IPS-18c (cell line): Measurements from ENCODE around the gene SCYL1.

Experiments used
- H3K4me3 ChIP-seq: 2 replicates; pipeline ENCODE4 v1.7.0; 2013; ENCODE audit warnings: low read depth, mild to moderate bottlenecking, low read length, moderate library complexity; ENCODE audit not compliant: insufficient read depth
- H3K9me3 ChIP-seq: one replicate; pipeline ENCODE4 v1.6.1; 2013; ENCODE audit warnings: mild to moderate bottlenecking, low read length, moderate library complexity; ENCODE audit not compliant: control insufficient read depth, insufficient read depth

SCYL1 gene

DNA sequence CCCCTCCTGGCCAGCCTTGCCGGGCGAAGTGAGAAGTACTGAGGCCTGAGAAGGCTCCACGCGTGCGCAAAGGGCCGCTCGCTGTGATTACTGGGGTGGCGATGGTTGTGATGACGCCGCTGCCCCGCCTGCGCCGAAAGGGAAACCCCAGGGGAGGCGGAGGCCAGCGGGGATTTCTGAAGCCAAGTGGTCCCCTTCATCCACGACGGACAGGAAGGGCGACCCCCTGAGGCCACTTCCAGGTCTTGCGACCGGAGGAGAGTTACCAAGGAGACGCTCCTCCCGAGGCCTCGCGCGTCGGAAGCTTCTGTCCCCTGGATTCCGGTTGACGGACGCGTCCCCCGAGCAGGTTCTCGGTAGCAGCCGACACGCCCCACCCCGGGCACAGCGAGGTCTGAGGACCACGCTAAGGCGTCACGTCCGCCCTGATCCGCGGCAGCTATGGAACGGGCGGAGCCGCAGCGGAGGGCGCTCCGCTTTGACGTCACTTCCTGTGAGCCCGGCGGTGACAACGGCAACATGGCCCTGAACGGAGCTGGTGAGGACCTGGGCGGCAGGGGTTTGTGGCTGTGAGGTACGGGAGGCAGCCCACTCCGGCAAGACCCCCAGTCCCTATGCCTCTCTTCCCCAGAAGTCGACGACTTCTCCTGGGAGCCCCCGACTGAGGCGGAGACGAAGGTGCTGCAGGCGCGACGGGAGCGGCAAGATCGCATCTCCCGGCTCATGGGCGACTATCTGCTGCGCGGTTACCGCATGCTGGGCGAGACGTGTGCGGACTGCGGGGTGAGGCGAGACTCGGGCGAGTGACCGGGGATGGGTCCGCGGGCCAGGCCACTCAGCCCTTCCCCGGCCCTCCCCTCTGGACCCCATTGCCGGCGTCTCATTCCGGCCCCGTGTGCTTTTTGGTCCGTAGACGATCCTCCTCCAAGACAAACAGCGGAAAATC is 45.4 kb downstream of the SCYL1 start, which contains the start of gene ZNRD2:
TSS of gene ZNRD2 (plus strand) at position 505 of the 946 bp plus-strand sequence. CDS start at position 520, 15 bp downstream.
- H3K4me3 ChIP-seq: peak within 1 kb of the TSS; percentile 99
- no peaks in the 10 kb centered on the region for H3K9me3 ChIP-seq

DNA sequence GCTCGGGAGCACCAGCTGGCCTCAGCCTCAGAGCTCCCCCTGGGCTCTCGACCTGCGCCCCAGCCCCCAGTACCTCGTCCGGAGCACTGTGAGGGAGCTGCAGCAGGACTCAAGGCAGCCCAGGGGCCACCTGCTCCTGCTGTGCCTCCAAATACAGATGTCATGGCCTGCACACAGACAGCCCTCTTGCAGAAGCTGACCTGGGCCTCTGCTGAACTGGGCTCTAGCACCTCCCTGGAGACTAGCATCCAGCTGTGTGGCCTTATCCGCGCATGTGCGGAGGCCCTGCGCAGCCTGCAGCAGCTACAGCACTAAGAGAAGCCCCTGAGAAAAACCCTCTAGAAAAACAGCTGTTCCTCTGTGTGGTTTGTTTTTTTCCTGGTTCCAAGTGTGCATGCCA is 46.5 kb downstream of the SCYL1 start:
- no peaks in the 10 kb centered on the region for H3K9me3 ChIP-seq
- peak overlapping the region; percentile 99 for H3K4me3 ChIP-seq

DNA sequence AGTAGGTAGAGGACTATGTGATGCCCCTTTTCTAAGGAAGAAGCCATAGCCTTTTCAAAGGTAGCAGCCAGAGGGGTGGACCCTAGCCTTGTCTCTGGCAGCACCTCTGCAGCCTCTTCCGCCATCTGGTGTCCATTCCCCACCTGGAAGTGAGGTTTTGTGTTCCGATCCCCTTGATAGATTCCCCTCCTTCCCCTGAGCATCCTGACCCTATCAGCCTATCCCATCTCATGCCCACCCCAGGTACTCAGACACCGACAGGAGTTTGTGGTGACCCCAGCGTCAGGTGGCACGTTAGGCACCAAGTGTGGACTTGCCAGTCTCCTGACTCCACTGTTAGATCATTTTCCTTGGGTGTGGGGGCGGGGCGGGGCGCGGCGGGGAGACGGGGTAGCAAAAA is 47.1 kb downstream of the SCYL1 start:
- H3K4me3 ChIP-seq: peak overlapping the region; percentile 99; the same call in 1 of the 2 replicates

DNA sequence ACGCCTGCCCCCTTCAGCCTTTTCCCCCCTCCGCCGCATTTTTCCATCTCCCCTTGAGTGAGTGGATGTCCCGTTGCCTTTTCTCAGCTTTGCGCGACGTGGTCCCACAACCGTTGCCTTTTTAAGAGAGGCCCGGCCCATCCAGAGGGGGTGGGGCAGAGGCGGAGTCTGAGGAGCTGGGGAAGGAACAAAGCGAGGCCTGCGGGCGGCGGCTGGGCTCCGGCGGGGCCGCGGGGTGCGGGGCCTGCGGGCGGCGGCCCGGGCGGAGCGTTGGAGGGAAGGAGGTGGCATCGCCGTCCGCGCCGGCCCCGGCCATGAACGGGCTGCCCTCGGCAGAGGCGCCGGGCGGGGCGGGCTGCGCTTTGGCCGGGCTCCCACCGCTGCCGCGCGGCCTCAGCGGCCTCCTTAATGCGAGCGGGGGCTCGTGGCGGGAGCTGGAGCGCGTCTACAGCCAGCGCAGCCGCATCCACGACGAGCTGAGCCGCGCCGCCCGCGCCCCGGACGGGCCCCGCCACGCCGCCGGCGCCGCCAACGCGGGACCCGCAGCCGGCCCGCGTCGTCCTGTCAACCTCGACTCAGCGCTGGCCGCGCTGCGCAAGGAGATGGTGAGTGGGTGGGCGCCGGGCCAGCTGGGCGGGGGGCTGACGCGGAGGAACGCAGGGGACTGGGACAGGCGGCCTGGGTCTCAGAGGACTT is 47.6 kb downstream of the SCYL1 start, which contains the start of gene FAM89B:
TSS of gene FAM89B (plus strand) at position 183 of the 696 bp plus-strand sequence. CDS start at position 315, 132 bp downstream.
- peak within 1 kb of the TSS; percentile 99 for H3K4me3 ChIP-seq
- H3K9me3 ChIP-seq: no peaks in the 10 kb centered on the region

More for the DNA sequence above, 47.1 kb downstream of the SCYL1 start:
- H3K9me3 ChIP-seq: no peaks in the 10 kb centered on the region

DNA sequence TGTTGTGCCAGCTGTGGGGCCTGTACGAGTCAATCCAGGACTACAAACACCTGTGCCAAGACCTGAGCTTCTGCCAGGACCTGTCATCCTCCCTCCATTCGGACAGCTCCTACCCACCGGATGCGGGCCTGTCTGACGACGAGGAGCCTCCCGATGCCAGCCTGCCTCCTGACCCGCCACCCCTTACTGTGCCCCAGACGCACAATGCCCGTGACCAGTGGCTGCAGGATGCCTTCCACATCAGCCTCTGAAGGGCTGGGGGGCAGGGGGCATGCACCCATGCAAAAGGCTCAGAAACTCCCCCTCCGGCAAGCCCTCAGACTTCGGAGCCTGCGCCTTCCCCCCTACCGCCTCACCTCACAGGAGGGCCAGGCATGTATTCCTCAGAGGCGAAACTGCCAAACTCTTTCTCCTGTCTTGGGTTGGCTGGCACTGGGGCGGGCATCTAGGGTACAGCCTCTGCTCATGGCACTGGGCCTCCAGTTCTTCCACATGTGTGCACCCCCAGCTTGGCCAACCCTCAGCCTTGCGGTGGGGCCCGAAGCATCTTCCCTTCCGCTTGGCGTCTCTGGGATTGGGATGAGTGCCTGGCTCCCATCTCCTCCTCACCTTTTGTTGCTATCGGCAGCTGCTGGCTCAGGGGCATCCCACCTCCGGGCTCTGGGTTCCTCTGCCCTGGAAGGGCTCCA is 48.7 kb downstream of the SCYL1 start:
- H3K9me3 ChIP-seq: no peaks in the 10 kb centered on the region
- no peak overlapping the region; the same call in 1 of the 2 replicates for H3K4me3 ChIP-seq

DNA sequence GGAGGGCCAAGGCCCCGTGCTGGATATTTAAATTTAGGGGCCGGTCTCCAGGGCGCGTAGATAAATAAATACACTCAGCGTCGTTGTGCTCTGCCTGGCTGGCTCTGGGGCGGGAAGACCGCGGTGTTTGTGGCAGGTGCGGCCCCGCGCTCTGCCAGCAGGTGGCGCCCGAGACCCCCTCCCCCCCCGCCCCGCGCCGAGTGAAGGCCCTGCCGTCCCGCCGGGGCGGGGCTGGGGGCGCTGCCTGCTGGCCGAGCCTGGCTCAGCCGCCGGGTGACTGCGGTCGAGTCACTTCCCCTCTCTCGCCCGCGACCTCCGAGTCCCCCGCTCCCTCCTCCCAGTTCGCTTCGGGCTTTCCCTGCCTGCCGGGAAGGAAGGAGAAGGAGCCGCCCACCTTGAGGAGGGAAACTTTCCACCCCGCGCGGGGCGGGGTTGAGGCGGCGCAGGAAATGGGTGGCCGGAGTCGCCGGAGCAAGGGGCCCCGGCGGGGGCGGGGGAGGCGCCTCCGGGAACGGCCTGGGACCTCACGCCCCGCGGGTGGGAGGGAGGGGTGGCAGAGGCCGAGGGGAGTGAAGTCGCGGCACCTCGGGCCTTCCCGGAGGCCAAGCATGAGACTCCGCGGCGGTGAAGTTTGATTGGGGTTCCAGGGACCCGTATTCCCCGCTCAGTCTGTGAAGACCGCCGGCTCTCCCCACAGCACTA is 49.4 kb downstream of the SCYL1 start:
- Histone ChIP-seq H3K4me3 (peak overlapping the region; percentile 47; the same call in 1 of the 2 replicates), H3K9me3 (no peaks in the 10 kb centered on the region)

DNA sequence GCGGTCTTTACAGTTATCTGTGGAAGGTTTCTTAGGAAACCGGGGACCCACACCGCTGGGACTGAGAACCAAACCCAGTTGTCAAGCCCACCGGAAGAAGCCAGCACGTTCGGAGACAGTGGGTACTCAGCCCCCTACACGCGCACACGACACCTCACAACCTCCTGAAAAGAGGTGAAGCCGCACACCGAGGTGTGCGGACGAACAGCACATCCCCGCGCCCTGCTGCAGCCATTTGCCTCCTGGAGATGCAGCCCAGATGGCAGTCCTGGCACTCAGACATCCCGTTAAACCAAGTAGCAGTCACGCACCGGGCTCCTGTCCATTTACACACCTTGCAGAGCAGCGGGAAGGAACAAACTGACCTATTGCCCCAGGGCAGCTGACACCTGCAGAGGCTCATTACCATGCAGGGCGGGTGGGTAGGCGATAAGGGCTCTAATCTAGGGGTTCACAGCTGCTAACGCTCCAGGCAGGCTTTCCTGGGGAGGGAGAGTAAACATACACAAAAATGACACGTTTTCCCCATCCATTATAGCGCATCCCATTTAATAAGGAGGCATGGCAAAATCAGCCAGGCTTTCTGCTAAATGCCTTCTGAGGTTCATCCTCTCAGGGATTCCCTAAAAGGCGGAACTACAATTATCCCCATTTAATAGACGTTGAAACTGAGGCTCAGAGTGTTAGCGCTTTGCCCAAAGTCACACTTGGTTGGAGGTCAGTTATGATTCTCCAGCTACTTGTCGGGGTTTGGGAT is 50.1 kb downstream of the SCYL1 start:
- Histone ChIP-seq H3K4me3 (peak overlapping the region; percentile 46), H3K9me3 (no peaks in the 10 kb centered on the region)

DNA sequence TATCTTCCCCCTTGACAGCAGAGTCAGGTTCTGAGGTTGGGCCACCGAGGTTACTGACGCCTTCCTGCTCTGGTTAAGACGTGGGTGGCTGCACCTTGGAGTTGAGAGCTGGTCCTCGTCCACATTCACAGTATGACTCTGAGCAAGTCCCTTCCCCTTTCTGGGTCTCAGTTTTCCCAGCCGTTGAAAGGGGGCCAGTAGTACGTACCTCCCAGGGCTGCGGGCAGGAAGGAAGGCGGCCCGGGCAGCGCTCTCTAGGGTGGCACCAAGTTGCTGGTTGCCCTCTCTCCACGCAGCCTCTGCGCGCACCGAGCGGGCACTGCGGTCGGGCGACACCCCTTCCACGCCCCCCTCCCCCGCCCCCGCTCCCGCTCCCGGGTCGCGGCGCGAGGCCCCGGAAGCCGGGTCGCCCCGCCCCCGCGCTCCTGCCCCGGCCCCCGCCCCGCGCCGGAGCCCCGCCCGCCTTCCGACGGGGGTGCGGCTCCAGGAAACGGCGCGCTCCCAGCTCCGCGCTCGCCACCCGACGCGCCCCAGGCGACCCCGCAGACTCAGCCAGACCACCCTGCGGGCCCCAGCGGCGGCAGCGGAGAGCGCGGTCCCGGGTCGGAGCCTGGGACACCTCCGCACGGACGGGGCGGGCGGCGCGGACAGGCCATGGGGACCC is 50.8 kb downstream of the SCYL1 start, which contains the start of gene EHBP1L1:
TSS of gene EHBP1L1 (plus strand) at position 486 of the 664 bp plus-strand sequence. CDS start 250 bp downstream, outside the sequence.
- Histone ChIP-seq H3K9me3 (peaks cover 2% of the 10 kb centered on the region), H3K4me3 (peak within 1 kb of the TSS; percentile 46)

DNA sequence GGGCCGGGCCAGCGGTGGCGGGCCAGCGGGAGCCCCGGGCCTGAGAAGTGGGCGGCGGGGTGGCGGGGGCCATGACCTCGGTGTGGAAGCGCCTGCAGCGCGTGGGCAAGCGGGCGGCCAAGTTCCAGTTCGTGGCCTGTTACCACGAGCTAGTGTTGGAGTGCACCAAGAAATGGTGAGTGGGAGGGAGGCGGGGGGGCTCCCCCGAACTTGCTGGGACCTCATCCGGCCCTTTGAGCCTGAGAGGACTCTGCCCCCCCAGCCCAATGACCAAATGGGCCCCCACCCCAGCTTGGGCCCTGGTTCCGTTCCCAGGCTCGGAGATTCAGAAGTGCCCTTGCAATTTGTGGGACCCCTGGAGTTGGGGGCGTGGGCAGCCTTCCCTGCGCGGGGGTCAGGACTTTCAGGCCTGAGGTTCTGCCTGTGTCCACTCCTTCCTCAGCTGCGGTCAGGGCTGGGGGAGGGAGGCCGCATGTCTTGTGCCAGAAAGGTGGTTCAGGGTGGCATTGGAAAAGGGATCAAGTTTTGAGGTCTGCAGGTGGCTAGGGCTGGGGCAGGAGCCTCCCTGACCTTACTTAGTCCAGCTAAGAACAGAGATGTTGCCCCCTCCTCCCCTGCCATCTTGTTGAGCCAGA is 51.5 kb downstream of the SCYL1 start:
- peak overlapping the region; percentile 46 for H3K4me3 ChIP-seq
- peaks cover 2% of the 10 kb centered on the region for H3K9me3 ChIP-seq

DNA sequence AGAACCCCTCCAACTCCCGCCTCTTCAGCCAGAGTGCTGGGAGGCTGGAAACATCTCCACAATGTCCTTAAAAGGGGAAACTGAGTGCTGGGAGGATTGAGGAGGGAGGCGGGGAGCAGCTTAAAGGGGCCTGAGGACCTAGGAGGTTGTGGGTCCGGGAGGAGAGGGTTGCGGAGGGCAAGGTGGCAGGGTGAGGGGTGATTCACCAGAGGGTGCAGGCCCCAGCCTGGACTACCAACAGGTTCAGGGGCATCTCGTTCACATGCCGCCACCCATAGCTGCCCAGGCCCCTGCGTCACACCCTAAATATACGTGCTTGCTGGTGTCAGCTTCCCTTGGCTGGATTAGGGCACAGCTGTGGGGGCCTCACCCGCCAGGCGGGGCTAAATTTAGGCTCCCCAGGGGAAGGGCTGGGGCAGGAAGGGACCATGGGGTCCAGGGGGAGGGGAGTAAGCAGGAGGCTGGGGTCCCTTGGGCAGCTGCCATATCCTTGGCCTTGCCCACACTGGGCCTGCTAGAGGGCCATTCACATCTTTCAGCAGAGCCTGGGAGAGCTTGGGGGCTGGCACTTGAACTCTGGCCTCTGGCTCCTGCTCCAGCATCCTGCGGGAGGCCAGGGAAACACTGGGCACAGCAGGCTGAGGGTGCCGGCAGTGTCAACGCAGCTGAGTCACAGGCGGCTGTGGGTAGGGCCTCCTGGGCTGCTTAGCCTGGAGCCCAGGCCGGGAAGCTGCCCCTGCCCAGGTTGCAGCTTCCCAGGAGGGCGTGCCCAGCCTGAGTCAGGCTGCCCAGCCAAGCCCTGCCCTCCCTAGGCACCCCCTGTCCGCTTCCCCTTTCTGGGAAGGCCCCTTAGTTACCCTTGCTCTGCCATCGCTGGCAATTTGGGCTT is 52.2 kb downstream of the SCYL1 start:
- Histone ChIP-seq H3K4me3 (0 out of 2 replicates have a peak overlapping the region, but pooled peaks have one; percentile 46), H3K9me3 (peaks cover 2% of the 10 kb centered on the region)

DNA sequence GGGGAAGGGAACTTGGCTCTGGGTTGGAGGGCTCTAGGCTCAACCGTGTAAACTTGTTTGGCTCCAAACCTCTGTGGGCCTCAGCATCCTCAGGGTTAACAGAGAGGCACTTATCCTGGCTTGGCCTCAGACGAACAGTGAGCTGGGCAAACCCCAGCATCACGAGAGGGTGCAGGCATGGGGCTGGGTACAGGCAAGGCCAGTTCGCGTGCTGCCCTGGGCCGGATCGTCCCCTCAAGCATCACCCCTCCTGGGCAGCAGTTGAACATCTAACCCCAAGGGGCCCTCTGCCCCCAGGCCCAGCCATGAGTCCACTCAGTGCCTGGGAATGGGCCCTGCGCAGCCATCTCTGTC is 52.9 kb downstream of the SCYL1 start:
- no peak overlapping the region for H3K4me3 ChIP-seq
- H3K9me3 ChIP-seq: peaks cover 2% of the 10 kb centered on the region

DNA sequence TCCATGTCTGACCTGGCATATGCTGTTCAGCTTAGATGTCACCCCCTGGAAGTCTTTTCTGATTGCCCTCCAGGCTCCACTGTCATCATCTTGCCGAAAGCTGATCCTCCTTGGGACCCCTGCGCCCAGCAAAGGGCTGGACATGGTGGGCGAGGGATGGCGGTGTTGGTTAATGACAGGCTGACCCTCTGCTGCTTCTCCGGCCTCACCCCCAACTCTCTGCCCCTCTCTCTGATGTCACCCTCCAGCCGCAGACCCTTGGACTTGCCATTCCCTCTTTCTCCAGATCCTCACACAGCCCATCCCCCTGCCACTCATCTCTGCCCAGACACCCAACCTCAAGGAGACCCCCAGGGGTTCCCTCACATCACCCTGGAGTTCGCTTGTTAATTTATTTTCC is 53.3 kb downstream of the SCYL1 start:
- Histone ChIP-seq H3K4me3 (no peak overlapping the region), H3K9me3 (peaks cover 2% of the 10 kb centered on the region)

DNA sequence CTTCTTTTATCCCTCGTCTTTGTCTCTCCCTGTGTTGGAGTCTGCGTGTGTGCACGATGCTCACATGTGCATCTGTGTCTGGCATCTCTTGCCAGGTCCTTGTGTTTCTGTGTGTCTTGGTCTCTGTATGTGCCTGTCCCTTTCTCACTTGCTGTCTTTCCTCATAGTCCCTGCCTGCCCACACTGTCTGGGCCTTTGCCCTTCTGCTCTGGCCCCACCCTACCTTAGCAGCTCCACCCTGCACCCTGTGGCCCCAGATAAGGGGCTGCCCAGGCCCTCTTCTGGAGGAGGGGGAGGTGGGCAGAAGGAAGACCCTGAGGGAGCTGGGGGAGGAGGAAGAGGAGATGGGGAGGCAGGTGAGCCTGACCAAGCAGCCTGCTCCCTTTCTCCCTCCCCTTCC is 53.8 kb downstream of the SCYL1 start:
- peaks cover 2% of the 10 kb centered on the region for H3K9me3 ChIP-seq
- no peak overlapping the region for H3K4me3 ChIP-seq

DNA sequence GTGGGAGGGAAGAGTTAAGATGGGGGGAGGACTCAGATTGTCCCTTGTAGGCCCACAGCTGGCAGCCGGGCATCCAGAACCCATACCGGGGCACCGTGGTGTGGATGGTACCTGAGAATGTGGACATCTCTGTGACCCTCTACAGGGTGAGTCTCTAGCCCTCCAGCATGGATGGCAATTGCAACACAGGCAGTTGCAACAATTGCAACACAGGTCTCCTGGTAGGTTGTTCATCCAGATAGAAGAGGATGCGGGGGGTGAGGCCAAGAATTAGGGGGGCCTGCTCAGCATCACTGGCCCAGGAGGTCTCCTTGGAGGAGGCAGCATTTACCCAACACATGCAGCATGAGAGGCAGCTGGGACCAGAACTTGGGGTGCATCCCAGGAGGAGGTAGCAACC is 54.4 kb downstream of the SCYL1 start:
- Histone ChIP-seq H3K4me3 (no peak overlapping the region), H3K9me3 (peaks cover 2% of the 10 kb centered on the region)
